ENCODE measurements around the gene FRS3. TPM values are rescaled to one million over a fixed set of nuclear protein-coding genes. Genes with fewer than 3 reads are reported as not detected.

The FRS3 gene
- total and polyA plus RNA-seq, 2 of the 13 experiments (the other 11 are each of a cell fraction or from before 2014, with no cell fraction given): 3.0 to 7.4 TPM

- TF ChIP-seq ZNF784 (CRISPR knock-in tag; IDR thresholded peaks at IDR 0.05; ENCODE audit: borderline replicate concordance): peak; percentile 16; the same call in 1 of the 2 replicates
- TF ChIP-seq NFYB (CRISPR knock-in tag; IDR thresholded peaks at IDR 0.05): peak; percentile 61
- peak; percentile 87; the same call in 1 of the 2 replicates for TF ChIP-seq BCL3 (CRISPR knock-in tag; IDR thresholded peaks at IDR 0.05)
- peak; percentile 38; the same call in 1 of the 2 replicates for TF ChIP-seq NR2F2 (IDR thresholded peaks at IDR 0.05; ENCODE audit: borderline replicate concordance, low read depth)
- peak; percentile 1; the same call in 1 of the 2 replicates for TF ChIP-seq ZNF451 (CRISPR knock-in tag; IDR thresholded peaks at IDR 0.05)
- TF ChIP-seq ZBTB10 (CRISPR knock-in tag; IDR thresholded peaks at IDR 0.05; ENCODE audit: borderline replicate concordance): peak; percentile 77; the same call in 1 of the 2 replicates
- no peak for TF ChIP-seq SP2 (CRISPR knock-in tag; IDR thresholded peaks at IDR 0.05)
- peak; percentile 5; the same call in 1 of the 2 replicates for TF ChIP-seq SOX5 (CRISPR knock-in tag; IDR thresholded peaks at IDR 0.05; ENCODE audit: borderline replicate concordance)
- peak; percentile 88 for TF ChIP-seq GLI4 (CRISPR knock-in tag; IDR thresholded peaks at IDR 0.05; ENCODE audit: borderline replicate concordance)
- peak; percentile 65; the same call in 1 of the 2 replicates for TF ChIP-seq TARDBP (CRISPR knock-in tag; IDR thresholded peaks at IDR 0.05)
- TF ChIP-seq ZNF143 (CRISPR knock-in tag; IDR thresholded peaks at IDR 0.05): peak; percentile 14; the same call in 1 of the 2 replicates
- TF ChIP-seq E2F5 (CRISPR knock-in tag; conservative IDR thresholded peaks at IDR 0.05): peak; percentile 58; the same call in 1 of the 2 replicates
- no peak for TF ChIP-seq RARG (CRISPR knock-in tag; IDR thresholded peaks at IDR 0.05; ENCODE audit: low read depth)
- TF ChIP-seq ZFY (CRISPR knock-in tag; IDR thresholded peaks at IDR 0.05): peak; percentile 69
- TF ChIP-seq MYC (CRISPR knock-in tag; IDR thresholded peaks at IDR 0.05; ENCODE audit: borderline replicate concordance): peak; percentile 21; the same call in 1 of the 2 replicates
- TF ChIP-seq MTF2 (CRISPR knock-in tag; IDR thresholded peaks at IDR 0.05; ENCODE audit: borderline replicate concordance): no peak
- no peak for TF ChIP-seq PPARG (CRISPR knock-in tag; conservative IDR thresholded peaks at IDR 0.05)
- 0 out of 2 replicates have a peak, but pooled peaks have one; percentile 41 for TF ChIP-seq ZNF510 (CRISPR knock-in tag; IDR thresholded peaks at IDR 0.05; ENCODE audit: low read depth)
- TF ChIP-seq HDAC1 (CRISPR knock-in tag; IDR thresholded peaks at IDR 0.05): peak; percentile 62; the same call in 1 of the 2 replicates
- peak; percentile 33 for TF ChIP-seq PTBP1 (IDR thresholded peaks at IDR 0.05; ENCODE audit: low read depth, low read length, poor library complexity, severe bottlenecking)
- peak; percentile 76 for TF ChIP-seq PITX1 (CRISPR knock-in tag; IDR thresholded peaks at IDR 0.05)
- no peak for TF ChIP-seq TBP (CRISPR knock-in tag; IDR thresholded peaks at IDR 0.05)
- TF ChIP-seq MZF1 (CRISPR knock-in tag; IDR thresholded peaks at IDR 0.05; ENCODE audit: borderline replicate concordance): peak; percentile 71; the same call in 1 of the 2 replicates
- no peak for TF ChIP-seq PHF5A (CRISPR knock-in tag; IDR thresholded peaks at IDR 0.05; ENCODE audit: low read depth, unreplicated experiment)
These were observed 45.7 kb downstream of the FRS3 start (continued) for GRCh38 chr6:41733707-41734665.
